ENCODE results near the gene HBP1. TPM values are rescaled to one million over a fixed set of nuclear protein-coding genes. Genes with fewer than 3 reads are reported as not detected.
A peak's percentile ranks its signal among the peaks of the same experiment; 100 is the strongest.

Gene HBP1
- total RNA-seq, 4 donors from 2014 or later, result 92.2 to 153 (median 114) TPM

DNA sequence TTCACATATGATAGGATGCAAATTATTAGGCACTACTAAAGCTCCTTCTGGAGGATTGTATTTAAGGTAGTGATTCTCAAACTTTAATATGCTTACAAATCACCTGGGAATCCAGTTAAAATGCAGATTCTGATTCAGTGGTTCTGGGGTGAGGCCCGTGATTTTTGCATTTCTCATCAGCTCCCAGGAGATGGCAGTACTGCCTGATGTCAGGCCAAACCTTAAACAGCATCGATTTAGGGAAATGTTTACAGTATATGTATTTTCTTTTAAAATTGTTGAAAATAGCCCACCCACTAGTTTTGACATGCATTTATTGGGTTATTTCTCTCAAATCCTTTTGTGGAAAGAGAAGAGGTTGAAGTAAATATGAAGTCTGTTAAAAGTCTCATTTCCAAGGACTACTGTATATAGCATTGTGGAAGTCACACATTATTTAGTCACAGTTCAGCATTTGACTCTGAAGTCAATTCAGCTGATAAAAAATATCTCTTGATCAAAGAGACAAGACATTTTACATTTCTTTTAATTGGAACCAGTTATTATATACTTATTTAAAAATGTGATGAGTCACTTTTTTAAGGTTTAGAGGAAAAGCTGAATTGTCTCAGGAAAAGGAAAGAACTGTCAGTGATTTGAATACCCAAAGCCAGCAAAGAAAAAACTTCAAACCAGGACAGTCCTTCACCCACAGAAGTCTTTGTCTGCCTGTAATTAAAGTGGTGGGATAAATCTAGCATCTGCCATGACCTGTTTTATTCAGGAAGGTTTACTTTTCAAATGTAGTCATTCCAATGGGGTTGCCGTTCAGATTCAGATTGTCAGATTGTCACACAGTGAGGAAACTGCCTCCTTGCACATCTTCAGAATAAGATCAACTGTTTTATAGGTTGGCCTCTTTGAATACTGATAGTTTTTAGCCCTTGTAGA is 21.1 kb upstream of the HBP1 start:
- ATAC-seq (ENCODE audit: low FRiP score), result no peak
- no peak for DNase-seq (ENCODE audit: low spot score)
- TF ChIP-seq, protein P1, sequence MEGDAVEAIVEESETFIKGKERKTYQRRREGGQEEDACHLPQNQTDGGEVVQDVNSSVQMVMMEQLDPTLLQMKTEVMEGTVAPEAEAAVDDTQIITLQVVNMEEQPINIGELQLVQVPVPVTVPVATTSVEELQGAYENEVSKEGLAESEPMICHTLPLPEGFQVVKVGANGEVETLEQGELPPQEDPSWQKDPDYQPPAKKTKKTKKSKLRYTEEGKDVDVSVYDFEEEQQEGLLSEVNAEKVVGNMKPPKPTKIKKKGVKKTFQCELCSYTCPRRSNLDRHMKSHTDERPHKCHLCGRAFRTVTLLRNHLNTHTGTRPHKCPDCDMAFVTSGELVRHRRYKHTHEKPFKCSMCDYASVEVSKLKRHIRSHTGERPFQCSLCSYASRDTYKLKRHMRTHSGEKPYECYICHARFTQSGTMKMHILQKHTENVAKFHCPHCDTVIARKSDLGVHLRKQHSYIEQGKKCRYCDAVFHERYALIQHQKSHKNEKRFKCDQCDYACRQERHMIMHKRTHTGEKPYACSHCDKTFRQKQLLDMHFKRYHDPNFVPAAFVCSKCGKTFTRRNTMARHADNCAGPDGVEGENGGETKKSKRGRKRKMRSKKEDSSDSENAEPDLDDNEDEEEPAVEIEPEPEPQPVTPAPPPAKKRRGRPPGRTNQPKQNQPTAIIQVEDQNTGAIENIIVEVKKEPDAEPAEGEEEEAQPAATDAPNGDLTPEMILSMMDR (IDR thresholded peaks at IDR 0.05), result no peak

DNA sequence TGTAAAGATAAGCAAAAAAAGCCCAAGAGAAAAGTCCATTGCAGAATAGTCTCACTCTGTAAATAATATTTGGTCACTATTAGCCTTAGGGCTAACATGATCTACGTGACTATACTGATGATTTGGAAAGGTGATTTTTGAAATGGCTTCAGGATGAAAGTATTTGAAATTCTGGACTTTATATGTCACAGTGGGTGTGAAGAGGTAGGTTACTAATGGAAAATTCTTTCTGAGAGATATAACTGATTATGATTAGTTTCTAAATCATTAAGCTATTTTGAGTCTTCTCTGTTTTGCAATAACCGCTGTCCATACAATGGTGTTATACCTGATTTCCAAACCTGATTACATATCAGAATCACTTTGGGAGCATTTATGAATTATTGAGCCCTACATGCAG is 20.1 kb upstream of the HBP1 start:
- no peak for ATAC-seq (ENCODE audit: low FRiP score)
- TF ChIP-seq, protein P1 (IDR thresholded peaks at IDR 0.05), result no peak
- no peak for DNase-seq (ENCODE audit: low spot score)

DNA sequence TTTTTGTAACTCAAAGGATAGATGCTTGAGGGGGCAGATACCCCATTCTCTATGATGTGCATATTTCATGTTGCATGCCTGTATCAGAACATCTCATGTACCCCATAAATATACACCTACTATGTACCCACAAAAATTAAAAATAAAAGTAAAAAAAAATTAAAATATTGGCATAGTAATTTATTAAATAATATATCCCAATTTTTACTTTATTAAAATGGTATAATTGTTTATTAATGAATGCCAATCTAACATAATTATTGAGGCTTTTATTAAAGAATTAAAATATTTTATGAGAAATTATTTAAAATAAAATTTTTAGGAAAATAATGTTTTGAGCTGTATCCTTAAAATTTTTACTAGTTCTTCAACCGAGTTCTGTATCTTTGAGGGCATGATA is 18.9 kb upstream of the HBP1 start:
- TF ChIP-seq, protein P1 (IDR thresholded peaks at IDR 0.05), result no peak
- DNase-seq (ENCODE audit: low spot score), result no peak
- no peak for ATAC-seq (ENCODE audit: low FRiP score)

GRCh38 chr7:107150375-107151073 is 18.3 kb upstream of the HBP1 start:
- ATAC-seq (ENCODE audit: low FRiP score) (no peak), DNase-seq (ENCODE audit: low spot score) (peak; percentile 93)
- TF ChIP-seq, protein P1 (IDR thresholded peaks at IDR 0.05), result no peak

DNA sequence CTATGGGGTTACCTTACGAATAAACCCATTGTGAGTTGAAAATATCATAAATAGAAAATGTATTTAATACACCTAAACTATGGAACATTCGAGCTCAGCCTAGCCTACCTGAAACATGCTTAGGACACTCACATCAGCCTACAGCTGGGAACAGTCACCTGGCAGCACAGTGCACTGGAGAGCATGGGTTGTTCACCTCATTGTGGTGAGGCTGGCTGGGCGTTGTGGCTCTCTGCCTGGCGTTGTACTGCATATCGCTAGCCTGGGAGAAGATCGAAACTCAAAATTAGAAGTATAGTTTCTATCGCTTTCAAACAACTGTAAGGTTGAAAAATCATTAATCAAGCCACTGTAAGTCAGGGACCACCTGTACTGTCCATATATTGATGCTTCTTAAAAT is 17.3 kb upstream of the HBP1 start:
- TF ChIP-seq, protein P1 (IDR thresholded peaks at IDR 0.05), result no peak
- DNase-seq (ENCODE audit: low spot score), result no peak

GRCh38 chr7:107152011-107152410 is 16.8 kb upstream of the HBP1 start:
- no peak for DNase-seq (ENCODE audit: low spot score)
- peak; percentile 51 for ATAC-seq (ENCODE audit: low FRiP score)
- TF ChIP-seq, protein P1 (IDR thresholded peaks at IDR 0.05), result no peak

More for the DNA sequence above, 17.3 kb upstream of the HBP1 start:
- no peak for ATAC-seq (ENCODE audit: low FRiP score)

Data from omental fat pad (tissue), 4 donors.